8988T (cell line): ENCODE data around the gene ATP4A.

Experiments used
- DNase-seq: peaks from one replicate; pipeline ENCODE4 v3.0.0; 2011

Gene ATP4A

DNA sequence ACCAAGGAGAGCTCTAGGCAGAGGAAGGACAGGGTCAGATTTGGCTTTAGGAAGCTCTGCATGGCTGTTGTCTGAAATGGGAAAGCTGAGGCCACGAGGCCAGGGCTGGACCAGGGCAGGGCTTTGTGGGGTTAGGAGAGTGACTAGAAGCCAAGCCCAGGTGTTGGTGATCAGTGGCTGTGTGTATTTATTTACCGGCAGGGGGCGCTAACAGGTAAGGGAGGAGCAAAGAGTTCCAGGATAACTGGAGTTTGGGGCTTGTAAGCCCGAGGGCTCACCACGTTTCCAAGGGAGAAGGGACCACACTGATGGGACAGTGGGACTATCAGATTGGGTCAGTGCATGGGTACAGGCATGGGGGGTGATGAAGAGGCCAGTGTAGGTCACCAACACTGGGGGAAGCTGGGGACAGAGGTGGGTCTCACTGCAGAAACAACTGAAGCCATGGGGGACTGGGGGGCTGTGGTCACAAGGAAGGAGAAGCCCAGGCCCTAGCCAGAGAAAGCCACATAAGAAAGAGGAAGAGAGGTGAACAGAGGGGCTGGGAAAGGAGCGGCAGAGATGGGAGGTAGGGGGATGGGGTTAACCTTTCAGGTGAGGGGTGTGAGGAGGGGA, 14.2 kb downstream of the ATP4A start:
- DNase-seq: peak; percentile 98

DNA sequence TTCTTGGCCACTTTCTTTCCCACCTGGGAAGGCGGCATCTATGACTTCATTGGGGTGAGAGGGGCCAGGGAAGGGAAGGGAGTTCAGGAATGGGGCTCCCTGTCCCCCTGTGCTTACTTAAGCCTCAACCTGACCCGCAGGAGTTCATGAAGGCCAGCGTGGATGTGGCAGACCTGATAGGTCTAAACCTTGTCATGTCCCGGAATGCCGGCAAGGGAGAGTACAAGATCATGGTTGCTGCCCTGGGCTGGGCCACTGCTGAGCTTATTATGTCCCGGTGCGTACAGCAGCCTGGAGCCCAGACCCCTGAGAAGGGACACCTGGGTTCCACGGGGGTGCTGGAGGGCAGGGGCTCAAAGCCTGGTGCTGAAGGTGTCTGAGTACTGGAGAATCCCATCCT, 16.9 kb downstream of the ATP4A start:
- DNase-seq: no peak

DNA sequence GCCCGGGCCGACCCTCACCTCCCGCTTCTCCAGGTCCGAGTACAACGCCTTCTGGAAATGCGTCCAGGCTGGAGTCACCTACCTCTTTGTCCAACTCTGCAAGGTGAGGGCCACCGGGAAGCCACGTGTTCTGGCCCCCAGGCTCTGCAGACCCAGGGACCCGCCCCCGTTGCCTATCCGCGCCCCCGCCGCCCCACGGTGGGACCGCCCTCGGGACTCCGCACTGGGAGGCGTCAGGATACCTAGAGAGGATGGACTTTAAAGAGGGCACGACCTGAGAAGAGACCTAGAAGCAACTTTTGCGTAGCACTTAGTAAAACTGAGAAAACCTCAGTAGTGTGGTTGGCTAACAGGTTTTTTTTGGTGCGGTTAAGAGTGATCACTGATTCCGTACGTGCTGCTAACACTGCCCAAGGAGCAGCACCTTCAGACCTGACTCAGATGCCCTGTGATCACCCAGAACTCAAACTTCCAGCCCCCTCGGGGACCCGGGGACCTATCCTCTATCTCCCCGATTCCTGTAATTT, 17.5 kb downstream of the ATP4A start:
- DNase-seq: peak; percentile 93

DNA sequence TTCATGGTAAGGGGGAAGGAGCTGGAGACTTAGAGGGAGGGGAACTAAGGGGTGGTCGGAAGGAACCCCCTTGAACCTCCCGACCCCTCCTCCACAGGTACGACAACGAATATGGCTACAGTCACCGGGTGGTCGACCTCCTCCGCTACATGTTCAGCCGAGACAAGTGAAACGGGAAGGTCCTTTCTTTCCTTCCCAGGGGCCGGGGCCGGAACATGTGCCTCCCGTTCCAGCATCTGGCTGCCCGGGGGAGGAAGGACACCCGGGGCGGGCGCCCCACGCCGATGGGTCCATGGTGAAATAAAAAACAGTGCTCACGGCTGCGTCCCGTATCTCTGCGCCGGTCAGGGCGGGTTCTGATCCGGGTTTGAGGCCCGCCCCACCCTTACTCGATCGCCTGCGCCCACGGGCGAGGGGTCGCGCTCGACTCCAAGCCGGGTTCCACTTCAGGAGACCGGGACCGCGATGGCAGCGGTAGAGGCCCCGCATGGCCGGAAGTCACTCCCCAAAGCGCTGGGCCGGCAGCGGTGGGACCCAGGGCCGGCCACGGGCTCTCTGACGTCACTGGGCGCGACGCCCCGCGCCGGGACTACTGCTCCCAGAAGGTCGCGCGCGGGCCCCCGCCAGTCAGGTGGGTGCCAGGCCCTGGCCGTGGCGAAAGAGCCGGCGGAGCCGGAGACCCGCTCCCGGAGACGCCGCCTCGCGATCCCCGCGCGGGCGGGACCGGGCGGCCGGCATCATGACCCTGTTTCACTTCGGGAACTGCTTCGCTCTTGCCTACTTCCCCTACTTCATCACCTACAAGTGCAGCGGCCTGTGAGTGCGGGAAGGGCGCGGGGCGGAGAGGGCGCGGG, 18.2 kb downstream of the ATP4A start, which contains the start of gene TMEM147:
Gene TMEM147, plus strand, starts transcription at position 626 of the 854 bp plus-strand sequence. Its CDS starts 114 bp downstream, at position 740.
- DNase-seq: peak; percentile 100

DNA sequence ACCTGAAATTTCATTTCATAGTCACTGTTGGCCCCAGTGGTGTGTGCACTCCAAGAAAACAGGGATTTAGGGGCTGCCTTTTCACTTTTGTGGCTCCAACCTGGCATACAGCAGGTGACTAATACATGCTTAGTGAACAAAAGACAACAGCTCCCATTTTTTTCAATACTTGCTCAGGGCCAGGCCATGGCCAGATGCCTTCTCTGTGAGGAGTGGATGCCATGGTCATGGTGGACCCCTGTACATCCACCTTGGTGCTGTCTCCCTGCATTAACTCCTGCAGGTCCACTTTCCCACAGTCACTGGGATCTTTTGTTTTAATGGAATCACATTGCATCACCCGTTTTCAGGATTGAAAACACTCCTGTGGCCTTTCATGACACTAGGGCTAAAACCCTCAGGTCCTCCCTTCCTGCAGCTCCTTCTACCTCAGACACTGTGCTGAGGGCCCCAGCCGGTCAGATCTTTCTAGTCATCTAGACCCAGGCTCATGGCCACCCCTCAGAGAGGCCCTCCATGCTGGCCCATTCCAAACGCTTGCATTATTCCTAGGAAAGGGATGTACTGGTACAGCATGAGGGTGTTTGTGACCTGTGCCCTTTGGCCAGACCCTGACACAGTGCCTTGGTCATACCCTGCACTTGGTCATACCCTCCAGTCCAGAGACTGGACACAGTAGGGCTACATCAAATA, 19.2 kb downstream of the ATP4A start:
- DNase-seq: no peak

DNA sequence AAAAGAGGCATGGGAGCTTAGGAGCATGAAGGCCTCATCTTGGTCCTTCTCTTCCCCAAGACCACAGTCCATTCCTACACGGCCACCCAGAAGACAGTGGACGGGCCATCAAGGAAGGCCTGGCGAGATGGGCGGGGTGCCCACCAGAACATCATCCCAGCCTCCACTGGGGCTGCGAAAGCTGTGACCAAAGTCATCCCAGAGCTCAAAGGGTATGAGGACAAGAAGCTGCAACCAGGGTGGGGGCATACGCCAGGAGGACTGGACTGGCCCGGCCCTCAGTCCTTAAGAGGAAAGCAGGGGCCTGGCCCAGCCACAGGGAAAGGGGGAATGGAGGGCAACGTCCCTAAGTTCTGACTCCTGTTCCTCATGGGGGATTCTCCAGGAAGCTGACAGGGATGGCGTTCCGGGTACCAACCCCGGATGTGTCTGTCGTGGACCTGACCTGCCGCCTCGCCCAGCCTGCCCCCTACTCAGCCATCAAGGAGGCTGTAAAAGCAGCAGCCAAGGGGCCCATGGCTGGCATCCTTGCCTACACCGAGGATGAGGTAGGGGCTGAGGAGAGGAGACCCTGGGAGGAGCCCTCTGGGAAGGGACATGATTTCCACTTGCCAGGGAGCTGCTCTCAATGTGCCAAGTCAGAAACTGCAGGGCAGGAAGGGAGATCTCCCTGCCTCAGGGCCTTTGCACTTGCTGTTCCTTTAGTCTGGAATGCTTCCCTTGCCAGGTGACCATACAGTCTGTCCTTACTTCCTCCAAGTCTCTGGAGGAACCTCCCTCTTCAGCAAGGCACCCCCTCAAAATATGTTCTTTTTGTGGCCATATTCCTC, 20.0 kb downstream of the ATP4A start:
- no peak for DNase-seq

DNA sequence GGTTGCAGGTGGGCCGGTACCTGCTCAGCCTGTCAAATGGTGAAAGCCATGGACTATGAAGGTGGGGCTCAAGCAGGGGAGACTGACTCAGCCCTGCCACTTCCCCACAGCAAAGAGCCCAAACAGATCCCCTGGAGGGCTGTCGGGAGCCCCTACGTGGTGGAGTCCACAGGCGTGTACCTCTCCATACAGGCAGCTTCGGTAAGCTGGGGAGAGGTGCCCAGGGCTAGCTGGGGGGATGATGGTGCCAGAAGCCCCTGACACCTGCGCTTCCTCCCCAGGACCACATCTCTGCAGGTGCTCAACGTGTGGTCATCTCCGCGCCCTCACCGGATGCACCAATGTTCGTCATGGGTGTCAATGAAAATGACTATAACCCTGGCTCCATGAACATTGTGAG, 21.2 kb downstream of the ATP4A start:
- DNase-seq: no peak

DNA sequence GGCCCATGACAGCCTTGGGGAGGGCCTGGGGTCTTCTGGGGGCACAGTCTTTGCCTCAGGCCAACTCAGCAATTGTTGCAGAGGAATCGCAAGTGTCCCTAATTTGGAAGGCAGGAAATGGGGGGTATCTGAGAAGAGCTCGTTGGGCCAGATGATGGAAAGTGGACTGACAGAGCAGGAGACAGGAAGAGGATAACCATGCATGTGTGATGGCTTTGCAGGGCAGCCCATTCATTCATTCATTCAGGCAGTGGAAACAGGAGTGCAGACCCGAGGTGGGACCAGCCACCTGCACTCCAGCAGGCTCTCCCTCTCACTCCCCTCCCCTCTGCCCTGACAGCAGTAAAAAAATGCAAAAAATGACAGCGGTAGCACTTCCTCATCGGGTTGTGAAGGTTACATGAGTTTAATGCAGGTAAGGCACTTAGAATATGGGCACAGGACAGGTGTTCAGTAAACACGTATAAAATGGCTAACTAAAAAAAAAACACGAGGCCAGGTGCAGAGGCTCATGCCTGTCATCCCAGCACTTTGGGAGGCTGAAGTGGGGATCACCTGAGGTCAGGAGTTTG, 23.0 kb downstream of the ATP4A start:
- no peak for DNase-seq

DNA sequence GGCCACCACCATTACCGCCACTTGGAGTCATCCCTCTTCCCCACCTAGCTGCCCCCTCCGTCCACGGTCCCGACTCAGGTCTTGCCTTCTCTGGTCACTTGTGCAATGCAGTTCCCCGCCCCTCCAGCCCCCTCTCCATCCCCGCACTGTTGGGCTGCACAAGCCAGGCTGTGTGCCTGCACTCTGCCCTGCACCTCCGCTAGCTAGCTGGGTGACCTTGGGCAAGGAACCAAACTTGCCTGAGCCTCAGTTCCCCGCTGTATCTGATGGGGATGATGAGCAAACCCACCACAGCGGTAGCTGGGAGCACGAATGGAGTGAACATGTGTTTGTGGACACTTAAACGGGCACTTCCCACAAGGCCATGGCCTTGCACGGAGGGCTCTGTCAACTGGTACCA, 23.6 kb downstream of the ATP4A start:
- no peak for DNase-seq

DNA sequence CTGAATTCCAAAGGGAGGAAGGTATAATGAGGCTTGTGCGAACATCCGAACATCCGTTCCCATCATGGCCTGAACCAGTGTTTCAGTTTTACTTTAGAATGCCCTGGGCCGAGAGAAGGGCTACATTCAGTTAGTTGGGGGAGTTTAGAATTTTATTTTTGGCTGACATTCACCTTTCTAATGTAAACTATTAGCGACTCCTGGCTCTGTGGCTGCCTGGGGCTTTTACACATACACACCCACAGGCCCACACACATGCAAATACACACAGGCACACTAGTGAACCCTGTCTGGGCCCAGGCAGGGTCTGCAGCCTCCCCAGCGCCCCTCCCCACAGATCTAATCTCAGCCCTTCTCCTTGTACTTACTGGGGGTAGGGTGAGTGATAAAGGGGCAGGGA, 24.1 kb downstream of the ATP4A start:
- no peak for DNase-seq

DNA sequence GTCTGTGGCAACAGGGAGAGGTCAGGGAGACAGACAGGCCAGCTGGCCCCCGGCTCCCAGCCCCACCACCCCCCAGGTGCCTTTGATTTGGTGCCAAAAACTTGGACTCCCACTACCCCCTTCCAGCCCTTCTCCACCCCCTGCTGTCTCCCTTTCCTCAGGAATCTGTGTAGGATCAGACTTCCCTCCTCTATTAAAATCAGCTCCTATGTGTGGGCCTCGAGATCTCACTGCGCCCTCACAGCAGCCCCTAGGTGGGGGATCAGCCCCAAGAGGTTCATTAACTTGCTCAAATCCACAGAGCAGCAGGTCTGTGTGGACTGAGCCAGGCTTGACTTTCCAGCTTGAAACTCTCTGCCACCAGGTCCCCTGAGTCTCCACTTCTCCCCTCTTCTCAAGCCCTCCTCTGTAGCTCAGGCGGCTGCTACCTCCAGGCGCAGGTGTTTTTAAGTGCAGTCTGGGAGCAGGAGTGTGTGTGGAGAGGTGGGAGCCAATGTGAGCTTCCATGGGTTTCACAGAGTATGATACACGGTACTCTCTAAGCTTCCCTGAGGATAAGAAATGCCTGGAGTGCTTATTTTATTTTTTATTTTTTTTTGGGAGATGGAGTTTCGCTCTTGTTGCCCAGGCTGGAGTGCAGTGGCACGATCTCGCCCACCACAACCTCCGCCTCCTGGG, 28.5 kb downstream of the ATP4A start:
- no peak for DNase-seq

DNA sequence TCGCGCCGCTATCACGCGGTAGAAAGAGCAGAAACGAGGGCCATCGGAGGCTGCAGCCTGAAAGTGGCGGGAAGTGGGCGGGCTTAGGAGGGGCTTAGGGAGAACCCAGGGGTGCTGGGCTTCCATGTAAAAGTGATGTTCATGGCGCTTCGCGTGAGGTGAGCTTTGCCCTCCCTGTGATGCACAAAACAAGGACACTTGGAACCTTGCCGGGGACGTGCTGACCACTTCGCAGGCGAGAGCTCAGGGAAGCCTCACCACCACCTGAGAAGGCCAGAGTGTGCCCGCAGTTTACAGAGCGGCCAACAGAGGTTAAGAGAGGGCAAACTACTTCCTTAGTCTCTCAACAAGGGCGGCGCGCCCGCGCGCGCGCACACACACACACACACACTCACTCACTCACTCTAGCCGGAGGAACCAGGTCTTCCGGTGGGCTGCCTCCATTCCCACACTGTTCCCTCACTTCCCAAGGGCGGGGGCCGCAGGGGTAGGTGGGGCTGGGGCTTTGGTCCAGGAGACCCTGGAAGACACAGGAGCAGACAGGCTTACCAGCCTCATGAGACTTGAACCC, 29.6 kb downstream of the ATP4A start:
- DNase-seq: no peak

DNA sequence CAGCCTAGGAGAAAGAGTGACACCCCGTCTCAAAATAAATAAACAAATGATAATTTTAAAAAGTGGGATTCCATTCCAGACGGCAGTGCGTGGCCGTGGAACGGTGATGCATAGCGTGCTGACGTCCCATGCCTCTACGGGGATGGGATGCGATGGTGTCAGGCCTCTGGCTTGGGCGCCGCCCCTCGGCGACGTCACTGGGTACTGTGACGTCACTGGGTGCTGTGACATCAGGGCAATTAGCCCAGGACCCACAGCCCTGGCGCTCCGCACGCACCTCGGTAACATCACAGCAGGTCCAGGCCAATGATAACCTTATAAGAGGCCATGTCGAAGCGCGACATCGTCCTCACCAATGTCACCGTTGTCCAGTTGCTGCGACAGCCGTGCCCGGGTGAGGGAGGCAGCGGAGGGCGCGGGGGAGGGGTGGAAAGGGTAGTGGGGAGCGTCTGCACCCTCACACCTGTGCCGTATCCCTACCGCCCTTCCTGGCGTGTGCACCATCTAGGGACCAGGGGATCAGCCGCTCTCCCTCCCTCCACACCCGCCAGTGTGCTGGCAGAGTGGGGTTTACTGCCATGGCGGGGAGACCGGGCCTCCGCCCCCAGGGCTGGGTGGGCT, 30.1 kb downstream of the ATP4A start, which contains the start of gene GAPDHS:
Gene GAPDHS, plus strand, starts transcription at position 256 of the 621 bp plus-strand sequence. Its CDS starts 72 bp downstream, at position 328.
- no peak for DNase-seq

DNA sequence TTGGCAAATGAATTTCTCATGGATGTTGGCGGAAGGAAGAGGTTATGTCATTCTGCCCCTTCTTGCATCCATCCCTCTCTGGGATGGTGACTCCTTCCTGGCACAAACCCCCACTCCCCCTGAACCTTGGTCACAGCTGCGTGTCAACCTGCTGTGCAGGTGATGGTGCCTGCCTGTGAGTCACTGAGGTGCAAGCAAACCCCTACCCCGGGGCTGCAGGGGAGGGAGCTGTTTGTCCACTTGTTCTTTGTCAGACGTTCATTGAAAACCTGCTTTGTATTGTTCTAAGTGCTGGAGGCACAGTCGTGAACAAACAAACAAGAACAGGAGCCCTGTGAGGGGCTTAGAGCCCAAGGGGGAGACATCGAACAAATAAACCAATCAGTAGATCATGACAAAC, 32.2 kb downstream of the ATP4A start:
- no peak for DNase-seq

DNA sequence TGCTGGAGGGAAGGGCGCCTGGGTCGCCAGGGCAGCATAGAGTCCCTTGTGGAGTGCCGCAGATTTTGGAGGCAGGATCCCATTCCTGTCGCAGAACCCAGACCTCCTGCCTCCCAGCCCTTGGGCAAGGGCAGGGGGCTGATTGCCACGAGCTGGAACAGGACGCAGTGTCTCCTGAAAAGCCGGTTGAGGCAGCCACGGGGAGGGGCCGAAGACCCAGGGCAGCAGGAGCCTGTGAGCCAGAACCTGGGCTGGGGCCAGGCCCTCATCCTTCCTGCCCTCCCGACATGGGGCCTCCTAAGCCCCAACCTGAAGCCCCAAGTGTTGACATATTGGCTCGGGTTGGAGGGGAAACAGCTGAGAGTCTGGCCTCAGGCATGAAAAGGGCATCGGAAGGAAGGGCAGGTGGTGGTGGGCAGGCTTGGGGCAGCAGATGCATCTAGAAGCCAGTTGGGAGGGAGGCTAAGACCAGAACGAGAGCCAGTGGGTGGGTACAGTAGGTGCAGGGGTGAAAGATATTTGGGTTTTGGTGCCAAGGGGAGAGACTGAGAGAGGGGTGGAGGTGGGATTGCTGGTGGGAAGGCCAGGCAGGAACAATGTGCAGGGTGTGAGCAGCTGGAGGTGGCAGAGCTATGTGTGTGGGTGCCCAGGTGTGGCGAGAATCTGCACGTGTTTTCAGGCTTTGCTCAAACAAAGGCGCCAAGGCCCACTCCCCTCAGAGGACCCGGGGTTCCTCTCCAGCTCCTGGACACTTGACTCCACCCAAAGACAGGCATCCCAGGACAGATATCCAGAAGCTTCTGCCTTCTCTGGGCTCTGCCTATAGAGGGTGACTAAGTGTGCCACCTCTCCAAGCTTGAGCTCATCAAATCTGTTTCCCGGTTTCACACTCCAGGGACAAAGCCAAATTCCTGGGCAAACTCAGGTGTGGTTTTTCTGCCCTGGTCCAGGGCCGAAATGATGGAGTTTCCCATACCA, 33.9 kb downstream of the ATP4A start:
- DNase-seq: no peak

DNA sequence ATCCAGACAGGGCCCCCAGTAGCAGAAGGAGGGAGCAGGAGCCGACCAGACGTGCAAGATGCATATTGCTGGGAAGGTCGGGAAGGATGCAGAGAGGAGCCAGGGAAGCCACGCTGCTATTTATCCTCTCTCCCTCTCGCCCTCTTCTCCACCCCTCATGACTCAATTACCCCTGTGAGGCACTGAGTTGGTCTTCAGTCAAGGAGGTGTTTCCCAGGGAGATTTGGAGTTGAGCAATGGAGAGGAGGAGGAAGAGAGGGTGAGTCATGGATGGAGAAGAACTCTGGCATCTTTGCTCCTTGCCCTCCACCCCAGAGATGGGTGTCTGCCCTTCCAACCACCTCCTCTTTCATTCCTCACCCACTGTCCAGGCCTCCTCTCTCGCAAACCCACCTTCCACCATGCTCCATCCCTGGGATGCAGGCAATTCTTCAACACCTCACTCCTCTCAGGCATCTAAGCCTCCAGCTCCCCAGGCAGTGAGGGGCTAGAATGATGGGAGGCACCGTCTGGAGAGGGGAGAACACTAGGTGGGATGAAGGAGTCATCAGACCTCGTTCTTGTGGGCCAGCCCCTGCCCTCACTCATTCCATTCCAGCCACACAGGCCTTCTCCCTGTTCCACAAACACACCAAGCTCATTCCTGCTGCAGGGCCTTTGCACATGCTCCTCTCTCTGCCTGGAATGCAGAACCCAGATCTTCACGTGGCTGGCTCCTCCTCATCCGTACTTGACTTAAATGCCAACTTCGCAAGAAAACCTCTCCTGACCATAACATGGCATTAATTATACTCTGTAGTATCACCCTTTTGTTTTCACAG, 35.0 kb downstream of the ATP4A start, which contains the start of gene SBSN:
Gene SBSN, minus strand, starts transcription at position 94 of the 821 bp plus-strand sequence. Its CDS starts 30 bp downstream, at position 64.
- no peak for DNase-seq

DNA sequence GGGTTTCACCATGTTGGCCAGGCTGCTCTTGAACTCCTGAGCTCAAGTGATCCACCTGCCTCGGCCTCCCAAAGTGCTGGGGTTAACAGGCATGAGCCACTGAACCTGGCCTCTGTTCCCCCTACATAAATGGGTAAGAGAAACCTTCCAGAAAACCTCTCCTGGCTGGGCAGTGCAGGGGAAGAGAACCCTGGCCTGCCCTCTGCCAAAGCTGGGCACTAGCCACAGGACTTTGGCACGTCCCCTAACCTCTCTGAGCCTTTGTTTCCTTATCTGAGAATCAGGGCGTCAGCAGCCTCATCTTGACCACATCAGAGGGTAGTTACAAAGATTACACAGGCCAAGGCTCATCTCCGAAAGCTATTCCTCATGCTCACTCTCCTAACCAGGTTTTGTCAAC, 37.6 kb downstream of the ATP4A start:
- DNase-seq: no peak

DNA sequence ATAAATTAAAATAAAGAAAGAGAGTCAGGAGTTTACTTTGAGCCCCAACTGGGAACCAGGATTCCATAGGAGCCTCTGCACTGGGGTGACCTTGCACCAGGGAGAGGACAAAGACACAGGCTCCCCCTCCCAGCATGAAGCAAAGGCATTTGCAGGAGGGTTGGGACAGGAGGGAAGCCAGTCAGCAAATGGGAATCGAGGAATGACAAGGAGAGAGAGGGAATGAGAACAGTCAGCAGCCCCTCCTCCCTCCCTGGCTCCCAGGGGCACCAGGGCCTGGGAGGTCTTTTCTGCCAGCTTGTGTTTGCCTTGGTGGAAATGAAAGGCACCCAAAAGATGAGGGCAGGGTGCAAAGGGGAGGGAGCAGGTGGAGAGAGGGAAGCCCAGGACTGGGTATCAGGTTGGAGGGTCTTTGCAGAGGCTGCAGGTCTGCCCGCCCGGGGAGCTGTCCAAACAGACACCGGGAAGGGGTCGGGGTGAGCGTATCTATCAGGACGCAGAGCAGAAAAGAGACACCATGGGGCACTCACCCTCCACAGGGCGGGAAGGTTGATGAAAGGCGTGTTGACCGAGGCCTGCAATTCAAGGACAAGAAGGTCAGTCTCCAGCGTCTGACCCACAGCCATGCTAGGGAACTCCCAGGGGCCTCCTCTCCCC, 39.1 kb downstream of the ATP4A start:
- no peak for DNase-seq
